Pancreas (tissue), 10 donors: Measurements from ENCODE around the gene DNAJC1. TPM values are rescaled to one million over a fixed set of nuclear protein-coding genes. Genes with fewer than 3 reads are reported as not detected.
A peak's percentile ranks its signal among the peaks of the same experiment; 100 is the strongest.

Experiments used
- ATAC-seq, 4 donors: fragments of 200-7000 bp; cut with Tn5 transposase; one replicate each; pipeline versions ENCODE4 v1.8.0 to v1.9.1; 2020; ENCODE audit warnings: mild to moderate bottlenecking in 4 of 4, moderate library complexity in 4 of 4
- DNase-seq, 6 donors: peaks; one replicate each; pipeline ENCODE4 v3.0.0-alpha.2; 2020
- FAIRE-seq: peaks from 2 replicates; lab custom pipeline; 2012; peaks lifted over from hg19 to GRCh38; lab: Jason Lieb, UNC
- H3K27ac ChIP-seq, 4 donors: fragments of 200-600 bp; sonication (generic); 1 replicate in 3 of 4; 2 replicates in 1 of 4; pipeline versions ENCODE4 v1.5.0 to v1.8.0; 2020
- H3K27me3 ChIP-seq, 4 donors: fragments of 200-600 bp; one replicate each; pipeline ENCODE4 v1.8.0; 2021
- H3K36me3 ChIP-seq, 3 donors: fragments of 200-600 bp; sonication (generic) in 1 of 3; one replicate each; pipeline versions ENCODE4 v1.5.0 to v1.8.0; 2020 to 2021
- H3K4me1 ChIP-seq, 3 donors: fragments of 200-600 bp; one replicate each; pipeline ENCODE4 v1.8.0; 2021
- H3K4me3 ChIP-seq, 4 donors: fragments of 200-600 bp; sonication (generic) in 2 of 4; one replicate each; pipeline versions ENCODE4 v1.5.0 to v1.8.0; 2020 to 2021
- H3K9me3 ChIP-seq, 4 donors: fragments of 200-600 bp; one replicate each; pipeline ENCODE4 v1.8.0; 2021
- CTCF ChIP-seq, 4 donors: fragments of 200-600 bp; sonication (generic) in 3 of 4; IDR thresholded peaks; one replicate each; pipeline versions ENCODE4 v1.5.0 to v1.8.0; 2021; ENCODE audit warnings: antibody characterized with exemption in 4 of 4
- WGBS, 2 donors: extraction: QIAGEN DNeasy Blood & Tissue Kit; methylation state at CpG; one replicate each; pipeline ENCODE4 v1.1.7; 2013; 5-methylcytosine and 5-hydroxymethylcytosine counted together
- intact Hi-C, 3 donors: fragments of 100-400 bp; cut with DNase I; formaldehyde crosslinking; loops; one replicate each; pipeline versions ENCODE4 v1.11.1 to v1.14.2; 2022
- polyA plus RNA-seq, 2 donors: library from polyadenylated mRNA; stranded (reverse); fragments of 200-250 nt; gene quantifications; one replicate each; pipeline ENCODE4 v1.2.3, GENCODE V29; 2013
- total RNA-seq, 6 donors: library from RNA; stranded (reverse); fragmentation: NEBNext Ultra II Directional in 4 of 6; extraction: Animal tissue kit (Norgen Biotek cat#: 25700) in 4 of 6; gene quantifications; one replicate each; pipeline versions ENCODE4 v1.2.1 to v1.2.4, GENCODE V29; 2021 to 2023
- donor health status: healthy with polysubstance abuse.
- donor health status: DM: no; HTN: no; CAD: no; lungs with moderate emphysema.
- donor health status: DM: no; HTN: no; CAD: no.
- donor health status: control.
- donor health status: control.
- donor health status: Bipolar disorder and iron deficiency.
- donor health status: DM: yes; HTN: yes; CAD: no.
- donor health status: DM: no; HTN: no; CAD: no.
- donor health status: DM: no; HTN: no; CAD: no.
- donor health status: DM: yes; HTN: yes; CAD: no.

The DNAJC1 gene
- total and polyA plus RNA-seq, 8 donors = 16.7 to 30.7 (median 22.7) TPM

- H3K27ac ChIP-seq = no peak overlapping the region
- no peaks in the 10 kb centered on the region for H3K36me3 ChIP-seq
- DNase-seq (no peak), FAIRE-seq (no peak), ATAC-seq (no peak)
- intact Hi-C loops = no loop called here
- no peak overlapping the region for H3K4me3 ChIP-seq
- no peaks in the 10 kb centered on the region for H3K27me3 ChIP-seq
- no peaks in the 10 kb centered on the region for H3K4me1 ChIP-seq
- no peaks in the 10 kb centered on the region for H3K9me3 ChIP-seq
- no peak for TF ChIP-seq CTCF (IDR thresholded peaks at IDR 0.05)
Observed at GRCh38 chr10:21964983-21965665, 38.4 kb downstream of the DNAJC1 start.

GRCh38 chr10:21962358-21962757, 41.2 kb downstream of the DNAJC1 start:
- FAIRE-seq (no peak), ATAC-seq (no peak), DNase-seq (no peak)
- 96% methylated on average over 5 of the region's 5 CpGs for WGBS, 2 donors
- Histone ChIP-seq H3K36me3 (no peaks in the 10 kb centered on the region), H3K9me3 (no peaks in the 10 kb centered on the region), H3K4me1 (no peaks in the 10 kb centered on the region), H3K4me3 (no peak overlapping the region), H3K27me3 (no peaks in the 10 kb centered on the region), H3K27ac (no peak overlapping the region)
- TF ChIP-seq CTCF (IDR thresholded peaks at IDR 0.05) = no peak
- intact Hi-C loops = no loop called here

- Histone ChIP-seq H3K4me3 (no peak overlapping the region), H3K4me1 (no peaks in the 10 kb centered on the region), H3K27me3 (no peaks in the 10 kb centered on the region), H3K27ac (no peak overlapping the region), H3K36me3 (no peaks in the 10 kb centered on the region), H3K9me3 (no peaks in the 10 kb centered on the region)
- intact Hi-C loops = no loop called here
- ATAC-seq (no peak), DNase-seq (no peak), FAIRE-seq (no peak)
- TF ChIP-seq CTCF (IDR thresholded peaks at IDR 0.05) = no peak
Observed at GRCh38 chr10:21961847-21962246, 41.7 kb downstream of the DNAJC1 start.

GRCh38 chr10:21959998-21960397, 43.5 kb downstream of the DNAJC1 start:
- ATAC-seq = no peak
- WGBS, 2 donors = 74 to 83% methylated on average over 2 of the region's 2 CpGs
- DNase-seq = no peak
- no peak overlapping the region for H3K27ac ChIP-seq
- H3K36me3 ChIP-seq = no peaks in the 10 kb centered on the region
- no peak overlapping the region for H3K4me3 ChIP-seq
- FAIRE-seq = no peak
- intact Hi-C loops = no loop called here
- no peaks in the 10 kb centered on the region for H3K9me3 ChIP-seq
- TF ChIP-seq CTCF (IDR thresholded peaks at IDR 0.05) = no peak
- no peaks in the 10 kb centered on the region for H3K4me1 ChIP-seq
- no peaks in the 10 kb centered on the region for H3K27me3 ChIP-seq

- ATAC-seq = peak in 1 of 4 donors; percentile 25
- 25 to 29% methylated on average over 1 of the region's 1 CpG for WGBS, 2 donors
- intact Hi-C loops = no loop called here
- Histone ChIP-seq H3K4me1 (peaks cover 0 to 5% (median 4%) of the 10 kb centered on the region in 3 donors), H3K27me3 (no peaks in the 10 kb centered on the region), H3K4me3 (no peak overlapping the region), H3K9me3 (no peaks in the 10 kb centered on the region), H3K36me3 (no peaks in the 10 kb centered on the region), H3K27ac (no peak overlapping the region)
- no peak for TF ChIP-seq CTCF (IDR thresholded peaks at IDR 0.05)
- DNase-seq = no peak
- FAIRE-seq = no peak
Observed at GRCh38 chr10:21954690-21955089, 48.8 kb downstream of the DNAJC1 start.
